IPS-11a (cell line): ENCODE measurements around the gene DGKZ.
A peak's percentile ranks its signal among the peaks of the same experiment; 100 is the strongest.

Experiments
- H3K4me3 ChIP-seq: one replicate; pipeline ENCODE4 v1.5.1; 2013; ENCODE audit warnings: low read depth, low read length, control low read depth

Gene DGKZ

GRCh38 chr11:46380340-46381047 is 33.2 kb downstream of the DGKZ start:
- H3K4me3 ChIP-seq: peak overlapping the region; percentile 50

GRCh38 chr11:46381048-46381818 is 34.0 kb downstream of the DGKZ start, which contains the start of gene MDK:
Gene MDK (plus strand): TSS chr11:46381669. CDS start chr11:46382058, 389 bp downstream.
- peak within 1 kb of the TSS; percentile 81 for H3K4me3 ChIP-seq

GRCh38 chr11:46381819-46382645 is 34.8 kb downstream of the DGKZ start:
- peak overlapping the region; percentile 81 for H3K4me3 ChIP-seq

GRCh38 chr11:46382646-46383403 is 35.6 kb downstream of the DGKZ start:
- H3K4me3 ChIP-seq: peak overlapping the region; percentile 81

GRCh38 chr11:46383404-46383758 is 36.1 kb downstream of the DGKZ start:
- no peak overlapping the region for H3K4me3 ChIP-seq

- H3K4me3 ChIP-seq: no peak overlapping the region
These were observed 36.9 kb downstream of the DGKZ start for GRCh38 chr11:46383974-46384701.

GRCh38 chr11:46385169-46386004 is 38.1 kb downstream of the DGKZ start:
- no peak overlapping the region for H3K4me3 ChIP-seq

- no peak overlapping the region for H3K4me3 ChIP-seq
These were observed 38.8 kb downstream of the DGKZ start for GRCh38 chr11:46386005-46386578.

- H3K4me3 ChIP-seq: no peak overlapping the region
These were observed 39.4 kb downstream of the DGKZ start for GRCh38 chr11:46386674-46387073.

- H3K4me3 ChIP-seq: no peak overlapping the region
These were observed 40.2 kb downstream of the DGKZ start for GRCh38 chr11:46387456-46387855.

- no peak overlapping the region for H3K4me3 ChIP-seq
These were observed 40.8 kb downstream of the DGKZ start for GRCh38 chr11:46387919-46388618.

GRCh38 chr11:46388619-46389449 is 41.6 kb downstream of the DGKZ start:
- H3K4me3 ChIP-seq: no peak overlapping the region

- peak overlapping the region; percentile 43 for H3K4me3 ChIP-seq
These were observed 42.4 kb downstream of the DGKZ start for GRCh38 chr11:46389450-46390330.

GRCh38 chr11:46390331-46391171 is 43.3 kb downstream of the DGKZ start:
- no peak overlapping the region for H3K4me3 ChIP-seq

GRCh38 chr11:46391186-46391577 is 43.9 kb downstream of the DGKZ start:
- peak overlapping the region; percentile 20 for H3K4me3 ChIP-seq
